Activated naive CD4-positive, alpha-beta T cell treated with anti-CD3 and anti-CD28 coated beads, Interleukin-2, amount 10 ng/mL, durations not matched to agents 7 days and 5 days (primary cell): ENCODE measurements around the gene ZNF276.

Source experiments
- CTCF ChIA-PET: fragments of 350-600 bp; sonication (Branson Sonifier 250); formaldehyde crosslinking; loops from one replicate; lab custom pipeline; 2021; ENCODE audit warnings: antibody characterized with exemption; lab: Charles Lee
- DNase-seq: peaks from one replicate; pipeline ENCODE4 v3.0.0-alpha.2; 2020
- H3K27ac Mint-ChIP-seq: one replicate; pipeline ENCODE4 v1.8.0; 2021; ENCODE audit warnings: mild to moderate bottlenecking, moderate library complexity, mixed read lengths
- H3K27me3 Mint-ChIP-seq: one replicate; pipeline ENCODE4 v1.8.0; 2021; ENCODE audit warnings: mild to moderate bottlenecking, mixed read lengths
- H3K36me3 Mint-ChIP-seq: one replicate; pipeline ENCODE4 v1.8.0; 2021; ENCODE audit warnings: mixed read lengths
- H3K4me1 Mint-ChIP-seq: one replicate; pipeline ENCODE4 v1.8.0; 2021; ENCODE audit warnings: mixed read lengths
- H3K4me3 Mint-ChIP-seq: one replicate; pipeline ENCODE4 v1.8.0; 2021; ENCODE audit warnings: mild to moderate bottlenecking, moderate library complexity, mixed read lengths
- H3K9me3 Mint-ChIP-seq: one replicate; pipeline ENCODE4 v1.8.0; 2021; ENCODE audit warnings: mixed read lengths

ZNF276 gene

DNA sequence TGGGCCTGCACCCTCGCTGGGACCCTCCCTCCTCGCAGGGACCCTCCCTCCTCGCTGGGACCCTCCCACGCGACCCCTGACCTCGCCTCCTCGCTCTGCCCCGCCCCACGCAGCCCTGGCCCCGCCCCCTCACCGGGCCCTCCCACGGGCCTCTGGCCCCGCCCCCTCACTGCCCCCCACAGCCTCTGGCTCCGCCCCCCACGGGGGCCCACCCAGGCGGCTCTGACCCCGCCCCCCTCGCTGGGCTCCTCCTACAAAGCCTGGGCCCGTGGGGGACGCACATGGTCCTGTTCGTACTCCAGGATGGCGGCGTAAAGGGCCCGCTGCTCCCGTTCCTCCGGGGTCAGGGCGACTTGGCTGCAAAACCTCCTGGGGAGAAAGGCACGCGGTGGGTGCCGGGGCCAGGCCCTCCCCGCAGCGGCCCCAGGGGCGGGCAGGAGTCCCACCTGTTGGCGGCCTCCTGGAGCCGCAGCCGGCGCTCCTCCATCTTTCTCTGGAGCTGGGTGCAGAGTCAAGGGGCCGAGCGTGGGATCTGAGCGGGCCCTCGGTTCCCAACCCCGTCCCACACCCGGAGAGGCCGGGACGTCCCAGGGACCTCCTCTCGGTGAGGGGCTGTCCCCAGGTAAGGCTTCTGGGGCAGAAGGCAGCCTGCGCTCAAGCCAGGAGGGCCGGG lies 9.6 kb upstream of the ZNF276 start:
- peak; percentile 82 for DNase-seq
- Mint-ChIP-seq H3K36me3 (peaks cover 3% of the 10 kb centered on the region), H3K27me3 (no peaks in the 10 kb centered on the region), H3K27ac (no peak overlapping the region), H3K4me3 (peak overlapping the region; percentile 69), H3K9me3 (no peaks in the 10 kb centered on the region), H3K4me1 (peaks cover 10% of the 10 kb centered on the region)
- CTCF ChIA-PET: no interaction called here

DNA sequence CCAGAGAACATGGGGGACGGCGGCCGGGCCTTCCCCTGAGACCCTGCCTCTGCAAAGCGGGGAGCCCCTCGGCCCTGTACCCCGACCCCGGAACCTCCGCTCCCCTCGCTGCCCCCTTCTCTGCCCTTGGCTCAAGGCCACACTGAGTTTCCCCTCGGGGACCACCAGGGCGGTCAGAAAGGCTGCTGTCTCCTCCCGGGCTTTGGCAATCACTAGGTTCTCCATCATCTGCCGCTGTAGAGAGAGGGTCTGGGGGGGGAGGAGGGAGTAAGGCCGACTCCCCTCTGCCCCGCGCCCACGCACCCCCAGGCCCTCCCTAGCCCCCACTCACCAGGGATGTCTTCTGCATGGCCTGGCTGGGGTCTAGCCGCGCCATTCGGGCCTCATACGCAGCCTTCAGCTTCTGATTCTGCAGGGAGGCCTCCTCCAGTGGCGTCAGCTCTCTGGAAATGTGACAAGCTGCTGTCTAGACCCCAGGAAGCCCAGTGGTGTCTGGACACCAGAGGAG lies 9.0 kb upstream of the ZNF276 start:
- CTCF ChIA-PET: interaction anchor here (0.6 kb wide), 1 partner anchor 80 kb away, joined by 3 read pairs; no protein-coding TSS in a partner anchor
- DNase-seq: no peak
- H3K4me3 Mint-ChIP-seq: peak overlapping the region; percentile 69

GRCh38 chr16:89716493-89716892 lies 4.8 kb upstream of the ZNF276 start:
- no peak overlapping the region for H3K4me3 Mint-ChIP-seq
- peaks cover 9% of the 10 kb centered on the region for H3K36me3 Mint-ChIP-seq
- no peak for DNase-seq
- CTCF ChIA-PET: interaction anchor here (0.6 kb wide), 1 partner anchor 10 kb away, joined by 3 read pairs; no protein-coding TSS in a partner anchor
- H3K27ac Mint-ChIP-seq: no peak overlapping the region
- H3K27me3 Mint-ChIP-seq: peaks cover 9% of the 10 kb centered on the region
- peaks cover 33% of the 10 kb centered on the region for H3K4me1 Mint-ChIP-seq
- H3K9me3 Mint-ChIP-seq: no peaks in the 10 kb centered on the region

More for the DNA sequence above, 9.0 kb upstream of the ZNF276 start:
- H3K36me3 Mint-ChIP-seq: peaks cover 6% of the 10 kb centered on the region
- peaks cover 10% of the 10 kb centered on the region for H3K4me1 Mint-ChIP-seq
- no peak overlapping the region for H3K27ac Mint-ChIP-seq
- no peaks in the 10 kb centered on the region for H3K9me3 Mint-ChIP-seq
- H3K27me3 Mint-ChIP-seq: no peaks in the 10 kb centered on the region

- no peak overlapping the region for H3K4me3 Mint-ChIP-seq
- CTCF ChIA-PET: interaction anchor here (0.6 to 3.7 kb wide), 2 partner anchors 10 to 11 kb away, joined by 3 to 13 read pairs; no protein-coding TSS in a partner anchor
- H3K36me3 Mint-ChIP-seq: peaks cover 9% of the 10 kb centered on the region
- no peak for DNase-seq
- no peak overlapping the region for H3K27ac Mint-ChIP-seq
- H3K9me3 Mint-ChIP-seq: no peaks in the 10 kb centered on the region
- H3K4me1 Mint-ChIP-seq: peaks cover 33% of the 10 kb centered on the region
- H3K27me3 Mint-ChIP-seq: peaks cover 9% of the 10 kb centered on the region
Observed at GRCh38 chr16:89716916-89717687, 4.2 kb upstream of the ZNF276 start.

GRCh38 chr16:89717688-89718505 lies 3.4 kb upstream of the ZNF276 start:
- Mint-ChIP-seq H3K4me3 (no peak overlapping the region), H3K4me1 (peaks cover 29% of the 10 kb centered on the region), H3K27ac (peak overlapping the region; percentile 58), H3K27me3 (peaks cover 9% of the 10 kb centered on the region), H3K9me3 (no peaks in the 10 kb centered on the region), H3K36me3 (peaks cover 15% of the 10 kb centered on the region)
- DNase-seq: no peak
- CTCF ChIA-PET: interaction anchor here (3.7 kb wide), 1 partner anchor 11 kb away, joined by 13 read pairs; no protein-coding TSS in a partner anchor

DNA sequence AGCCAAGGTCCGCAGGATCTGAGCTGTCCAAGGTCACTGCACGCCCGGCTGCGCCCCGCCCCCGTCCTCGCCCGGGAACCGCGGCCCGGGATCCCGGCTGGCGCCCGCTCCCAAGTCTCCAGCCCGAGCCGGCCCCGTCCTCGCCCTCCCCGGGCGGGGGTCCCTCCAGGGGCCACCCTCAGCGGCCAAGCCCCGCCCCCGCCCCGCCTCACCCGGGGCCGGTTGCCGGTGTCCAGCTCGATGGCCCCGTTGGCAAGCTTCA lies 855 bp upstream of the ZNF276 start:
- Mint-ChIP-seq H3K4me1 (peaks cover 37% of the 10 kb centered on the region), H3K27ac (no peak overlapping the region), H3K36me3 (peaks cover 30% of the 10 kb centered on the region), H3K4me3 (peak overlapping the region; percentile 72), H3K9me3 (no peaks in the 10 kb centered on the region), H3K27me3 (peaks cover 9% of the 10 kb centered on the region)
- peak; percentile 51 for DNase-seq
- CTCF ChIA-PET: interaction anchor here (1.3 to 3.7 kb wide), 2 partner anchors 12 to 14 kb away, joined by 3 to 13 read pairs; no protein-coding TSS in a partner anchor

DNA sequence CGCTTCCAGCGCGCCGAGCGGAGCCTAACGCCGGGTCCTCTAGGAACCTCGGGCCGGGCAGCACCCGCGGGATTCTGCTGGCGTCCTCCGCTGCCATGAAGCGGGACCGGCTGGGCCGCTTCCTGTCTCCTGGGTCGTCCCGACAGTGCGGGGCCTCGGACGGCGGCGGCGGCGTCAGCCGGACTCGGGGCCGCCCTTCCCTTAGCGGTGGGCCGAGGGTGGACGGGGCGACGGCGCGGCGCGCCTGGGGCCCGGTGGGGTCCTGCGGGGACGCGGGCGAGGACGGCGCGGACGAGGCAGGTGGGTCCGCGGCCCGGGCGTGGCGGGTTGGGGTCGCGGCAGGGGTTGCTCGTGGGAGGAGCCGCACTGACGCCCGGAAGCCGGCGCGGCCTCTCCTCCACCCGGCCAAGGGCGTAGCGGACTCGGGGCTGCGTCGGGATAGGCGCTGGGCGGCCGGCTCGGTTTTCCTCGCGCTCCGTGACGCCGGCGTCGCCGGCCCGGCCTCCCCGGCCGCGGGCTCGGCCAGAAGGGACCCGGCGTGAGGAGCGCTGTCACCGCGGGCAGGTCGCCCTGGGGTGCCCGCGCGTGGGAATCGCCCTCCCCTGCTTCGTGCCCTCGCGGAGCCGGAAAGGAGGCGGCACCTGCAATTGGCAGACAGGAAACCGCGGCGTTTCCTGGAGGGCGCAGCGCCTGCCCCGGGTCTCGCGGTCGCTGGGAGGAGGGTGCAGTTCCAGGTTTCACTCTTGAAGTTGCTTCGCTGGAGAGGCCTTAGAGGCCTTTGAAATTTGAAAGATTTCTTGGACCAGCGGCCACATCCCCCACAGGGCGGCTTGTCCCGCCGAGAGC lies 432 bp downstream of the ZNF276 start:
- H3K9me3 Mint-ChIP-seq: no peaks in the 10 kb centered on the region
- peaks cover 9% of the 10 kb centered on the region for H3K27me3 Mint-ChIP-seq
- H3K4me1 Mint-ChIP-seq: peaks cover 42% of the 10 kb centered on the region
- H3K27ac Mint-ChIP-seq: peak overlapping the region; percentile 98
- CTCF ChIA-PET: interaction anchor here (3.1 to 3.3 kb wide), 2 partner anchors 16 to 22 kb away, joined by 12 to 14 read pairs; no protein-coding TSS in a partner anchor
- DNase-seq: peak; percentile 92
- H3K4me3 Mint-ChIP-seq: peak overlapping the region; percentile 91
- H3K36me3 Mint-ChIP-seq: peaks cover 28% of the 10 kb centered on the region

DNA sequence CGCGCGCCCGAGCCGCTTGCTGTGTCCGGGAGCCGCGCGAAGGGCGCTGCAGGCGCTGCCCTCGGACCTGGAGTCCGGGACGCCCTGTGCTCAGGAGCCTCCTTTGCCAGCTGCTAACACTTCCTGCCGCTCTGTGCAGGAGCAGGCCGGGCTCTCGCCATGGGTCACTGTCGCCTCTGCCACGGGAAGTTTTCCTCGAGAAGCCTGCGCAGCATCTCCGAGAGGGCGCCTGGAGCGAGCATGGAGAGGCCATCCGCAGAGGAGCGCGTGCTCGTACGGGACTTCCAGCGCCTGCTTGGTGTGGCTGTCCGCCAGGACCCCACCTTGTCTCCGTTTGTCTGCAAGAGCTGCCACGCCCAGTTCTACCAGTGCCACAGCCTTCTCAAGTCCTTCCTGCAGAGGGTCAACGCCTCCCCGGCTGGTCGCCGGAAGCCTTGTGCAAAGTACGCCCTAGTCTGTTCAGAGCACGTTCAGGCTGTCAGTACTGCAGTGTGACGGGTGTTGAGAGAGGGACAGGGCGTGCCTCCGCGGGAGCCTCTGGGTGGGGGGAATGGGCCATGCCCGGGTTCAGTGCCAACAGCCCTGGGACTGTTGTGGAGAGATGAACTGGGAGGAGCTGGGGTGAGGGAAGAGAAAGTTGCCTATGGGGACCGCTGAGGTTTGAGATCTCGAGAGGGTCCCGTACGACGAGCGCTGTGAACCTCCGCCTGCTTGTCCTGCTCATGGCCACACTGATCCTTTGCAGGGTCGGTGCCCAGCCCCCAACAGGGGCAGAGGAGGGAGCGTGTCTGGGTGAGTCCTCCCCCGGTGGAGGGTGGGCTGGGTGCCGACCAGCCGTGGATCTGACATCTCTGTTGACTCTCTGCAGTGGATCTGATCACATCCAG lies 1.3 kb downstream of the ZNF276 start:
- peaks cover 9% of the 10 kb centered on the region for H3K27me3 Mint-ChIP-seq
- CTCF ChIA-PET: interaction anchor here (3.1 to 3.3 kb wide), 2 partner anchors 17 to 23 kb away, joined by 12 to 14 read pairs; no protein-coding TSS in a partner anchor
- peak overlapping the region; percentile 91 for H3K4me3 Mint-ChIP-seq
- DNase-seq: peak; percentile 90
- peaks cover 51% of the 10 kb centered on the region for H3K4me1 Mint-ChIP-seq
- H3K9me3 Mint-ChIP-seq: no peaks in the 10 kb centered on the region
- peak overlapping the region; percentile 98 for H3K27ac Mint-ChIP-seq
- peaks cover 29% of the 10 kb centered on the region for H3K36me3 Mint-ChIP-seq

DNA sequence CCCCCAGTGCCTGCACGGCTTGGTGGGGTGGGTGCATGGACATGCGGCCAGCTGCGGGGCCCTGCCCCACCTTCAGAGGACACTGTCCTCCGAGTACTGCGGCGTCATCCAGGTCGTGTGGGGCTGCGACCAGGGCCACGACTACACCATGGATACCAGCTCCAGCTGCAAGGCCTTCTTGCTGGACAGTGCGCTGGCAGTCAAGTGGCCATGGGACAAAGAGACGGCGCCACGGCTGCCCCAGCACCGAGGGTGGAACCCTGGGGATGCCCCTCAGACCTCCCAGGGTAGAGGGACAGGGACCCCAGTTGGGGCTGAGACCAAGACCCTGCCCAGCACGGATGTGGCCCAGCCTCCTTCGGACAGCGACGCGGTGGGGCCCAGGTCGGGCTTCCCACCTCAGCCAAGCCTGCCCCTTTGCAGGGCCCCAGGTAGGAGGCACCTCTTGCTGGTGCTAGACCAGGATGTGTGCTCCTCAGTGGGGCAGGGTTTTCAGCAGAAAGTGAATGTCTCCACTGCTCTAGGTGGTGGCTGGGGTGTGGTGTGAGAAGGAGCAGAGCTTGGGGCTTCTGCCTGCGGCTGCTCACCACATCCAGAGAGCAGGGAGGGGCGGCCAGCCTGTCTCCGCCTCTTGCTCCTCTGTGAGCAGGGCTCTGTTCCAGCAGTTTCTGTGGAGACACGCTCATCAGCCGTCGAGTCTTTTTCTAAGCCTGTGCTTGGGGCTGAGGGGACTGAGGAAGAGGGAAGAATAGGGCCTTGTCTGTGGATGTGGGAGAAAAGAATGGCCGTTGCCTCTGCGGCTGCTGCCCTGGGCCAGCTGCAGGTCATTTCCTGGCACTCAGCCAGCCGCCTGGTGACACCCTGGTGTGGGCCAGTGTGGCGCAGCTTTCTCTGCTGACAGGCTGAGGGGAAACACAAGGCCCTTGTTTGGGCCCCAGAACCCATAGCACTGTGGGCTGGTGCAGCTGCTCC lies 2.2 kb downstream of the ZNF276 start:
- CTCF ChIA-PET: interaction anchor here (0.6 to 3.3 kb wide), 9 partner anchors 12 to 138 kb away, joined by 3 to 14 read pairs (median 4); no protein-coding TSS in a partner anchor
- peaks cover 33% of the 10 kb centered on the region for H3K36me3 Mint-ChIP-seq
- no peaks in the 10 kb centered on the region for H3K9me3 Mint-ChIP-seq
- DNase-seq: peak; percentile 95
- peaks cover 9% of the 10 kb centered on the region for H3K27me3 Mint-ChIP-seq
- peak overlapping the region; percentile 91 for H3K4me3 Mint-ChIP-seq
- H3K4me1 Mint-ChIP-seq: peaks cover 49% of the 10 kb centered on the region
- peak overlapping the region; percentile 98 for H3K27ac Mint-ChIP-seq

GRCh38 chr16:89727406-89728120 lies 6.2 kb downstream of the ZNF276 start:
- Mint-ChIP-seq H3K36me3 (peaks cover 63% of the 10 kb centered on the region), H3K27me3 (no peaks in the 10 kb centered on the region), H3K4me3 (no peak overlapping the region)

GRCh38 chr16:89729293-89729692 lies 8.0 kb downstream of the ZNF276 start:
- Mint-ChIP-seq H3K27me3 (no peaks in the 10 kb centered on the region), H3K4me3 (no peak overlapping the region), H3K4me1 (peaks cover 46% of the 10 kb centered on the region), H3K27ac (no peak overlapping the region), H3K36me3 (peaks cover 63% of the 10 kb centered on the region), H3K9me3 (no peaks in the 10 kb centered on the region)
- CTCF ChIA-PET: interaction anchor here (1.6 kb wide), 1 partner anchor 23 kb away, joined by 4 read pairs; no protein-coding TSS in a partner anchor
- no peak for DNase-seq

More at GRCh38 chr16:89727406-89728120, 6.2 kb downstream of the ZNF276 start:
- H3K27ac Mint-ChIP-seq: no peak overlapping the region
- CTCF ChIA-PET: interaction anchor here (1.6 kb wide), 1 partner anchor 22 kb away, joined by 4 read pairs; no protein-coding TSS in a partner anchor
- no peaks in the 10 kb centered on the region for H3K9me3 Mint-ChIP-seq
- no peak for DNase-seq
- H3K4me1 Mint-ChIP-seq: peaks cover 52% of the 10 kb centered on the region
